GM18526 (cell line): ENCODE results near the gene HNMT.

Source experiments
- POLR2A ChIP-seq: IDR thresholded peaks from 3 replicates; pipeline ENCODE4 v1.6.1; 2011; ENCODE audit not compliant: insufficient read length; ENCODE audit errors: extremely low read depth

HNMT gene

GRCh38 chr2:137959166-137959565, 5.1 kb upstream of the HNMT start:
- TF ChIP-seq POLR2A = no peak

- TF ChIP-seq POLR2A = no peak
Measured at GRCh38 chr2:137960223-137960622, 4.0 kb upstream of the HNMT start.

GRCh38 chr2:137961602-137962001, 2.7 kb upstream of the HNMT start:
- no peak for TF ChIP-seq POLR2A

- no peak for TF ChIP-seq POLR2A
Measured at GRCh38 chr2:137963535-137964065, 673 bp upstream of the HNMT start.

- TF ChIP-seq POLR2A = no peak
Measured at GRCh38 chr2:137964859-137965459, 686 bp downstream of the HNMT start.

GRCh38 chr2:137966043-137966442, 1.8 kb downstream of the HNMT start:
- no peak for TF ChIP-seq POLR2A

- TF ChIP-seq POLR2A = no peak
Measured at GRCh38 chr2:137967042-137967441, 2.8 kb downstream of the HNMT start.

GRCh38 chr2:137968477-137969417, 4.5 kb downstream of the HNMT start:
- TF ChIP-seq POLR2A = no peak

GRCh38 chr2:137969418-137969765, 5.1 kb downstream of the HNMT start:
- TF ChIP-seq POLR2A = no peak

- no peak for TF ChIP-seq POLR2A
Measured at GRCh38 chr2:137969876-137970275, 5.6 kb downstream of the HNMT start.

- TF ChIP-seq POLR2A = no peak
Measured at GRCh38 chr2:137973280-137973679, 9.0 kb downstream of the HNMT start.

GRCh38 chr2:137975280-137976271, 11.3 kb downstream of the HNMT start:
- no peak for TF ChIP-seq POLR2A

GRCh38 chr2:137976274-137976673, 12.0 kb downstream of the HNMT start:
- no peak for TF ChIP-seq POLR2A

GRCh38 chr2:137977790-137978189, 13.5 kb downstream of the HNMT start:
- TF ChIP-seq POLR2A = no peak

- TF ChIP-seq POLR2A = no peak
Measured at GRCh38 chr2:137980459-137980858, 16.2 kb downstream of the HNMT start.
